GM21381 (cell line): ENCODE results near the gene ANO9.
A peak's percentile ranks its signal among the peaks of the same experiment; 100 is the strongest.
"Not testable (repeated sequence)": the region's sequence is repeated elsewhere in the genome, so short reads cannot be mapped to it uniquely, and the experiment has no call there.

Experiments
- ATAC-seq: cut with Tn5 transposase; IDR thresholded peaks from one replicate; pipeline ENCODE4 v1.9.1; 2021; ENCODE audit warnings: mild to moderate bottlenecking, moderate library complexity; ENCODE audit not compliant: unreplicated experiment

ANO9 gene

DNA sequence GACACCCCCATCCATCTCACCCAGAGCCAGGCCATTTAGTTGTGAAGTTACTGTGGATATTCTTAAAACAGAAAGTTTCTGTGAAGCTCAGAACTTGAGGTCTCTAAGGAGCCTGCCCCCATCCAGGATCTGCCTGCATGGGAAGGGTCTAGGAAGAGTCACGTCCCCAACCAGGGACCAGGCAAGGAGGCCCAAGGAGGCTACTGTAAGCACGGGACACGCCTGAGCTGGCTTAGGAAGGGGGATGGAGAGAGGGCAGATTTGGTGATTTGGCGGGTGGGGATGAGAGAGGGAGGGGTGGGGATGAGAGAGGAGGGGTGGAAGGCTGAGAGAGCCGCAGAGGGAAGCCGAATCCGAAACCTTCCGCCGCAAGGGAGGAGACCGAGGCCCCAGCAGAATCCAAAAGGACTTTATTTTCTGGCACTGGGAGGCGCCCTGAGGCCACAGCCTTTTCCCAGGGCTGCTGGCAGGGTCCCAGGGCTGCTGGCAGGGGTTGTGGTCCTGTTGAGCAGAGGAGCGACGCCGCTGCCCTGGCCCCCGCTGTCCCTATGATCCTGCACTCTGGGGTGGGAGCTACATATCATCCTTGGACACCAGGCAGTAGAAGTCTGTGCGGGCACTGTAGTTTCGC is 36.4 kb downstream of the ANO9 start:
- no peak for ATAC-seq

DNA sequence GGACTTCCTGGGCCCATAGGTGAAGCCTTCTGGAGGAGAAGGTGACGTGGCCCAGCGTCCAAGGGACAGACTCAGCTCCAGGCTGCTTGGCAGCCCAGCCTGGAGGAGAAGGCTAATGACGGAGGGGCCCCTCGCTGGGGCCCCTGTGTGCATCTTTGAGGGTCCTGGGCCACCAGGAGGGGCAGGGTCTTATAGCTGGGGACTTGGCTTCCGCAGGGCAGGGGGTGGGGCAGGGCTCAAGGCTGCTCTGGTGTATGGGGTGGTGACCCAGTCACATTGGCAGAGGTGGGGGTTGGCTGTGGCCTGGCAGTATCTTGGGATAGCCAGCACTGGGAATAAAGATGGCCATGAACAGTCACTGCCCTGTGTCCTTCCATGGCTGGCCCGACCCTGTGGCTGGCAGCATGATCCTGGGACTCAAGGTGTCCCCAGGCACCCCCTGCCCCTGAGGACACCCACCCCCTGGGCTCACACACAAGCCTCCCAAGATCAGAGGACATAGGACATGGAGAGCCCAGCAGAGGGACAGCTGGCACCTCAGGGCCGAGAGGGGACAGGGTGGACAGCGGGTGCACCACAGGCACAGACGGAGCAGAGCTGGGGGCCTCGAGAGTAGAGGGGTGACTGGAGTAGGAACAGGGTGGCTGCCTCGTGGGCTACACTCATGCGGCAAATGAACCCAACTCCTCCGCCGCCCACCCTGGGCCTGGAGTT is 37.1 kb downstream of the ANO9 start:
- ATAC-seq, result no peak

- ATAC-seq, result no peak
Observed at GRCh38 chr11:403761-404431, 37.9 kb downstream of the ANO9 start.

DNA sequence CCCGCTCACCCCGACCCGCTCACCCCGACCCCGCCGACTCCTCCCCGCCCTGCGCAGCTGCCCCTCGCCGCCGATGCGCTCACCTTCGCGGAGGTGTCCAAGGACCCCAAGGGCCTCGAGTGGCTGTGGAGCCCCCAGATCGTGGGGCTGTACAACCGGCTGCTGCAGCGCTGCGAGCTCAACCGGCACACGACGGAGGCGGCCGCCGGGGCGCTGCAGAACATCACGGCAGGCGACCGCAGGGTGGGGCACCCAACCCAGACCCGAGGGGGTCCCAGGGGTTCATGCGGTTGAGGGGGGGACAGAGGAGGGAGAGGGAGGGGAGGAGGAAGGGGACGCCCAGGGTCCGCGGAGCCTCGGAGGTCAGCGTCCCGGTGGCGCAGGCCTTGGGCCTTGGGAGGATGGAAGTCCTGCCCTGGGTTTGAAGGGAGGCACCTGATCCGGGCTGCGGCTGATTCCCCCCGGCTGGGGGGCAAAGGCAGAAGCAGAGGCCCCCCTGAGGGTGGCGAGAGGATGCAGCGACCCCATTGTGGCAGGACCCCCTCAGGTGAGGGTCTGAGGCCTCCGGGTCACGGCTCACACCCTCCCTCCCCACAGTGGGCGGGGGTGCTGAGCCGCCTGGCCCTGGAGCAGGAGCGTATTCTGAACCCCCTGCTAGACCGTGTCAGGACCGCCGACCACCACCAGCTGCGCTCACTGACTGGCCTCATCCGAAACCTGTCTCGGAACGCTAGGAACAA is 38.6 kb downstream of the ANO9 start:
- no peak for ATAC-seq

- ATAC-seq, result not testable (repeated sequence)
Observed at GRCh38 chr11:401196-401595, 40.6 kb downstream of the ANO9 start.

DNA sequence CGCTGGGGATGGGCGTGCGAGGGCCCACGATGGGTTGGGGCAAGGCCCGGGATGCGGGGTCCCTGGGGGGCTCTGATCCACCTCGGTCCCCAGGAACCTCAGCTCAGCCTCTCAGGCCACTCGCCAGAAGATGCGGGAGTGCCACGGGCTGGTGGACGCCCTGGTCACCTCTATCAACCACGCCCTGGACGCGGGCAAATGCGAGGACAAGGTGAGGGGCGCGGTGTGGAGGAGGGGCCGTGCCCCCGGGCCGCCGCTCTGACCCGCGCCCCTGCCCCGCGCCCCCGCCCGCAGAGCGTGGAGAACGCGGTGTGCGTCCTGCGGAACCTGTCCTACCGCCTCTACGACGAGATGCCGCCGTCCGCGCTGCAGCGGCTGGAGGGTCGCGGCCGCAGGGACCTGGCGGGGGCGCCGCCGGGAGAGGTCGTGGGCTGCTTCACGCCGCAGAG is 41.5 kb downstream of the ANO9 start:
- ATAC-seq, result no peak

- ATAC-seq, result no peak
Observed at GRCh38 chr11:399731-400211, 42.0 kb downstream of the ANO9 start.

GRCh38 chr11:398826-399225 is 43.0 kb downstream of the ANO9 start:
- ATAC-seq, result no peak

GRCh38 chr11:396948-397548 is 44.8 kb downstream of the ANO9 start:
- ATAC-seq, result peak; percentile 78

GRCh38 chr11:396511-396947 is 45.3 kb downstream of the ANO9 start:
- no peak for ATAC-seq

GRCh38 chr11:395866-396265 is 45.9 kb downstream of the ANO9 start:
- ATAC-seq, result no peak

- ATAC-seq, result no peak
Observed at GRCh38 chr11:394858-395655, 46.8 kb downstream of the ANO9 start.

DNA sequence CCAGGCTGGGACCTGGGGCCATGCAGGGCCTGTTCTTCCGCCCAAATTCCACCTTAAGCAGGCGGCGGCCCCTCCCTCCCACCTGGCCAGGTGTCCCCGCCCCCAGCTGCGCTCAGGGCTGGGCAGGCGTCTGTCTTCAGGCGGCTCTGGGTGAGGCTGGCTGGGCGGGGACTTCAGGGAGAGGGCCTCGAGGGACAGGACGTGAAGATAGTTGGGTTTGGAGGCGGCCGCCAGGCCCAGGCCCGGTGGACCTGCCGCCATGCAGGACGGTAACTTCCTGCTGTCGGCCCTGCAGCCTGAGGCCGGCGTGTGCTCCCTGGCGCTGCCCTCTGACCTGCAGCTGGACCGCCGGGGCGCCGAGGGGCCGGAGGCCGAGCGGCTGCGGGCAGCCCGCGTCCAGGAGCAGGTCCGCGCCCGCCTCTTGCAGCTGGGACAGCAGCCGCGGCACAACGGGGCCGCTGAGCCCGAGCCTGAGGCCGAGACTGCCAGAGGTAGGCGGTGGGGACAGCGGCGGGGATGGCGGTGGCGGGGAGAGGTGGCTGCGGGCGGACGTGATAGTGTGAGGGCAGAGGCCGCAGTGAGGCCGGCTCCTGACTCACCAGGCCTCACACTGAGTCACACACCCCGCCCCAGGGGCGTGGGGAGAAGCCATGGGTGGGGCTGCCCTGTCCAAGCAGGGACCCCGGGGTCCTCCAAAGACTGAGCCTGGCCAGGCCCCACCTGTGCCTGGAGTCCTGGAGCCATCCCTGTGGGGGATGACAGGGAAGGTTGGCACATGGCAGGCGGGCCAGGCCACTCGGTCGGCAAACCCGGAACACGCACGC is 47.6 kb downstream of the ANO9 start, which contains the start of gene PKP3:
Gene PKP3, plus strand, starts transcription at position 176 of the 824 bp plus-strand sequence. Its CDS starts 84 bp downstream, at position 260.
- ATAC-seq, result no peak

DNA sequence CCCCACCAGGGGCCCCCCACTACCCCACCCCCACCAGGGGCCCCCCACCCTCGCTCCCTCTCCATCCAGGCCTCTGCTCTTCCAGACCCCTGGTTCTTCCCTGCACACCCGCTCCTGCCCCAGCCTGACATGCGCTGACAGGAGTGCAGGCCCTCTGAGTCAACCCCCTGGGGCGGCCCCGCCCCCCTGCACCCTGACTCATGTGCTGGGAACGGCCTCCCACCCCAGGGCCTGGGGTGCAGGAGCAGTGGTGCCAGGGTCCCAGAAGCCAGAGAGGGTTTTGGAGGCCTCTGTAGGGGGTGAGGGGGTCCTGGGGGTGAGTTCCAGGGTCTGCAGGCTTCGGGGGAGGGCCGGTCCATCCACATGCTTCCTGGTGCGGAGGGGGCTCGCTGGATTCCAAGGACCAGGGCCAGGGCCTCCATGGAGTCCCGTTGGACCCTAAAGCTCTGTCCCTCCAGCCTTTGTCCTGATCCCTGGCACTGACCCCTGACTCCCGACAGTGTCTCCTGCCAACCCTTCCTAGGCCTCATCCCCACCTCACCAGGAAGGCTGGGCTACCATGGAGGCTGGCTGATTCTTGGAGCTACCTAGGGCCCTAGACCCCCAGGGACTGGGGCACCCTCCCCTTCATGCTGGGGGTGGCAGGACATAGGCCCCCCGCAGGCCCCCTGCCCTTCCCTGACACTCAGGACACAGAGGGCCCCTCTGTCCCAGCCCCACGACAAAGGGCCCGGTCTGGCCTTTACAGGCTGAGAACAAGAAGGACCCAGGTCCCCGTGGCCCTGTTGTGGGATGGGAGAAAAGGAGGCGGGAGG is 48.4 kb downstream of the ANO9 start:
- ATAC-seq, result no peak

- ATAC-seq, result no peak
Observed at GRCh38 chr11:392102-392777, 49.6 kb downstream of the ANO9 start.

- ATAC-seq, result no peak
Observed at GRCh38 chr11:391117-392017, 50.4 kb downstream of the ANO9 start.

GRCh38 chr11:390175-390574 is 51.6 kb downstream of the ANO9 start:
- ATAC-seq, result no peak
